GM19035 (cell line): ENCODE results near the gene SF3A2.

Experiments used
- ATAC-seq: cut with Tn5 transposase; IDR thresholded peaks from one replicate; pipeline ENCODE4 v1.9.1; 2021; ENCODE audit not compliant: unreplicated experiment

Gene SF3A2

GRCh38 chr19:2226051-2226839 lies 10.4 kb upstream of the SF3A2 start:
- ATAC-seq = no peak

- no peak for ATAC-seq
These were observed 9.7 kb upstream of the SF3A2 start for GRCh38 chr19:2226840-2227360.

GRCh38 chr19:2227415-2228156 lies 9.0 kb upstream of the SF3A2 start:
- ATAC-seq = no peak

DNA sequence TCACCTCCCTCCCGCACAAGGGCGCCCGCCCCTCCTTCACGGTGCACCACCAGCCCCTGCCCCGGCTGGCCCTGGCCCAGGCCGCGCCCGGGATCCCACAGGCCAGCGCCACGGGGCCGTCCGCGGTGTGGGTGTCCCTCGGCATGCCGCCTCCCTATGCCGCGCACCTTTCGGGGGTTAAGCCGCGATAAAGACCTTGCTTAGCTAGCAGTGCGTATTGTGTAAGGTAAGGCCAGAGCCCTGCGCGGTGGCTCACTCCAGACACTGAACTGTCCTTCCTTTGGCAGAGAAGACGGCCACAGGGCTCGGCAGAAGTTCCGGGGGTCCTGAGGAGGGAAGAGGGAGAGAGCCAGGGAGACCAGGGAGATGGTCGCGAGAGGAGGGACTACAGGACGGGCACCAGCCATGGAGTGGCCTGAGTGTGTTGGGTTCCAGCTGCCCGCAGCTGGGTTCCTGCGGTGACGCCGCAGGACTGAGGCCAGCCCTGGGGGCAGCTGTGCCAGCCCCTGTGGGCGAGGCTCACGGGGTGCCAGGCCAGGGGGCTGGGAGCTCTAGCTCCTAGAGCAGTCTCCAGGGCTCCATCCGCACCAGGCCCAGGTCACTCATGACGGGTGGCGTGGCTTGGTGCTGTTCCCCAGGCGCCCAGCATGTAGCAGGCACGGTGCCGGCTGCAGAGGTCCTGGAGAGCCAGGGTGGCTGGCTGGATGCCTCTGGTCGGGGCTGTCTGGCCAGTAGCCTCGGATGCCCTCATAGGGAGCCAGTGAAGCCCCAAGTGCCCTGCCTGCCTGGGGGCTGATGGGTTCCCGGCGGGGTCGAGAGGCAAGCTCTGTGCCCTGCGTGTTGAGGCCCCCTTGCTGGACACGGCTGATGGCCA lies 8.2 kb upstream of the SF3A2 start:
- no peak for ATAC-seq

- no peak for ATAC-seq
These were observed 7.3 kb upstream of the SF3A2 start for GRCh38 chr19:2229103-2230032.

GRCh38 chr19:2230033-2230531 lies 6.5 kb upstream of the SF3A2 start:
- ATAC-seq = no peak

- no peak for ATAC-seq
These were observed 5.7 kb upstream of the SF3A2 start for GRCh38 chr19:2230807-2231533.

DNA sequence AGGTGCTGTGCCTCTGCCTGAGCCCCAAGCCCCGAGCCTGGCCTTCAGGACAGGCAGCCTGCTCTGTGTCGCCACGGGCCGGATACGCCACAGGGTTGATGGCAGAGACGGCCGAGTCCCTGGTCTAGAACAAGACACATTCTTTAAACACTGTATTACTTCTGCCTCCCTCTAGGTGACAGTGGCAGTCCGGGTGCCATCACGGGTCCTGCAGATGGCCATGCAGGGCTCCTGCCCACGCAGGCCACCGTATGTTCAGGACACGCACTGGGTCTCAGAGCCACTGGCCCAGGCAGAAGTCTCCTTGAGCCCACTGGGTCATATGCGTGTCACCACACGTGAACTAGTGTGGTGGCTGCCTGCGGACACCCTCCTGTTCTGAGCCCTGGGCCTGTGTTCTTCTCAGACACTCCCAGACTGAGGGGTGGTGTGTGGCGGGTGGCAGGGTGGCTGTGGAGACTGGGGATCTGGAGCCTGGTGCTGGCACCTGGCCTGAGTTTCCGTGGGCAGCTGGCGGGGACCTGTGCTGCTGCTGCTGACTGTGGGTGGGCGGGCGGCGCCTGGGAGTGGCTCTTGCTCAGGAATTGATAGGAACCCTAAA lies 4.9 kb upstream of the SF3A2 start:
- no peak for ATAC-seq

DNA sequence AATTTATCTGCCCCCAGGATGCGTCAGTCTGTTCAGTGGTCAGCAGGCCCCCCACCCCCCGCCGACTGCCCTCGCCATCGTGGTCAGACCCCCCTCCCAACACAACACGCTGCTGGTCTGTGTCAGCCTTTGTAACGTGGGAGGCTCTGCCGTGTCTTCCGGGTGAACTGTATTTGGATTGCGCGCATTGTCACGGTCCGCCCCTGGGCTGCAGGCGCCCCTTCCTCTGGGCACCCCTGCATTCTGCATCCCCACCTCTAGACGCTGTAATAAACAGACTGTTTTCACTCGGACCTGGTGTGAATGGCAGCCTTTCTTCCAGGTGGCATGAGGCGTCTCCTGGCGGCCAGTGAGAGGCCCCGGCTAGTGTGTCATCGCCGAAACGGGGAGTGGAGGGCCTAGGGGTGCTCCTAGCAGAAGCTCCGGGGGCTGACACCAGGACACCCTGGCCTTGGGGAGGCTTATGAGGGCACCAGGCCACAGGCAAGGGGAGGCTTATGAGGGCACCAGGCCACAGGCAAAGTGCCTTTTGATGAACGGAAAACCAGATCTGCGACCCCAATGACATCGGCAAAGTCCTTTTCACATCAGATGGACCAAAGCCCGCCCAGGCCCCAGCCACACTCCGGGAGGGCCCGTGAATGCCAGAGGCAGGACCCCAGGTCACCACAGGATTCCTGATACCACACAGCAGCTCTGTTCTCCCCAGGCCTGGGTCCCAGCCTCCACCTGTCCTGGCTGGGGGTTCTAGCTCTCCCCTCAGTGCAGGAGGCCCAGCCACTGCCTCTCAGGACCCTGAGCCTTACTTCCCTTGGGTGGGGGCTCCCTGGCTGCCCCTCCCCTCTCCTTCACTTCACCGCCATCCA lies 4.1 kb upstream of the SF3A2 start:
- no peak for ATAC-seq

GRCh38 chr19:2233601-2234280 lies 2.9 kb upstream of the SF3A2 start:
- ATAC-seq = no peak

GRCh38 chr19:2234996-2235380 lies 1.6 kb upstream of the SF3A2 start:
- no peak for ATAC-seq

- ATAC-seq = peak; percentile 12
These were observed 1.1 kb upstream of the SF3A2 start for GRCh38 chr19:2235381-2236063.

GRCh38 chr19:2236064-2236313 lies 635 bp upstream of the SF3A2 start:
- no peak for ATAC-seq

GRCh38 chr19:2237051-2237868 lies 636 bp downstream of the SF3A2 start:
- no peak for ATAC-seq

DNA sequence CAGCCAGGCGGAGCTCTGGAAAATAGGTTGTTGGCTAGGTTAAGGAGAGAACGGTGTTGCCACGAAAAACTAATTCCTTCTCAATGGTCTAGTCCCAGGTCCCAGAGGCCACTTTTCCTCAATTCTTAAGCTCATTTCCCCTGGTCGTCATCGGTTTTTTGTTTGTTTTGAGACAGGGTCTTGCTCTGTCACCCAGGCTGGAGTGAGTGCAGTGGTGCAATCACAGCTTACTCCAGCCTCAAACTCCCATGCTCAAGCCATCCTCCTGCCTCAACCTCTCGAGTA lies 1.2 kb downstream of the SF3A2 start:
- no peak for ATAC-seq

DNA sequence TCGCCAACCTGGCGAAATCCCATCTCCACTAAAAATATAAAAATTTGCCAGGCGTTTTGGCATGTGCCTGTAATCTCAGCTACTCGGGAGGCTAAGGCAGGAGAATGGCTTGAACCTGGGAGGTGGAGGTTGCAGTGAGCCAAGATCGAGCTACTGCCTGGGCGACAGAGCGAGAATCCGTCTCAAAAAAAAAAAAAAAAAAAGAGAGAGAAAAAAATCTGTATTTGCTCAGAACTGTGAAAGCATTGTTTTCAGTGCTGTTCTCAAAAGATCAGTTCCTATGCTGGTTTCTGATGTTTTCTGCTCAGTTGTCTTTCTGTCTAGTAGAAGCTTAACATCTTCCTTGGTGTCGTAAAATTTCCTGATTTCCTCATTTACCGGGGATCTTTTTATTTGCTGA lies 2.5 kb downstream of the SF3A2 start:
- ATAC-seq = no peak
